Activated T-helper 17 cell treated with anti-CD3 and anti-CD28 coated beads, Interleukin-2, amount 50 U/mL, for 72 hours (primary cell): ENCODE data around the gene ZNF326. TPM values are rescaled to one million over a fixed set of nuclear protein-coding genes. Genes with fewer than 3 reads are reported as not detected.
"Not testable (repeated sequence)": the region's sequence is repeated elsewhere in the genome, so short reads cannot be mapped to it uniquely, and the experiment has no call there.

ENCODE experiments used
- ATAC-seq: fragments of 150-1000 bp; cut with Tn5 transposase; replicated peaks from 2 replicates; pipeline ENCODE4 v1.10.0; 2021; ENCODE audit warnings: mild to moderate bottlenecking, moderate library complexity
- H3K27ac Mint-ChIP-seq: one replicate; pipeline ENCODE4 v1.8.0; 2022; ENCODE audit warnings: mixed read lengths
- H3K27me3 Mint-ChIP-seq: one replicate; pipeline ENCODE4 v1.8.0; 2022; ENCODE audit warnings: mixed read lengths
- H3K36me3 Mint-ChIP-seq: one replicate; pipeline ENCODE4 v1.8.0; 2022; ENCODE audit warnings: low read depth, mild to moderate bottlenecking, mixed read lengths
- H3K4me1 Mint-ChIP-seq: one replicate; pipeline ENCODE4 v1.8.0; 2022; ENCODE audit warnings: mixed read lengths
- H3K4me3 Mint-ChIP-seq: one replicate; pipeline ENCODE4 v1.8.0; 2022; ENCODE audit warnings: mild to moderate bottlenecking, mixed read lengths
- H3K9me3 Mint-ChIP-seq: one replicate; pipeline ENCODE4 v1.8.0; 2022; ENCODE audit warnings: mixed read lengths
- total RNA-seq, 2 donors: library from RNA; stranded (reverse); gene quantifications; one replicate each; pipeline ENCODE4 v1.2.3, GENCODE V29; 2022

ZNF326 gene
- total RNA-seq, 2 donors from 2014 or later: 18.4 to 20.9 TPM

DNA sequence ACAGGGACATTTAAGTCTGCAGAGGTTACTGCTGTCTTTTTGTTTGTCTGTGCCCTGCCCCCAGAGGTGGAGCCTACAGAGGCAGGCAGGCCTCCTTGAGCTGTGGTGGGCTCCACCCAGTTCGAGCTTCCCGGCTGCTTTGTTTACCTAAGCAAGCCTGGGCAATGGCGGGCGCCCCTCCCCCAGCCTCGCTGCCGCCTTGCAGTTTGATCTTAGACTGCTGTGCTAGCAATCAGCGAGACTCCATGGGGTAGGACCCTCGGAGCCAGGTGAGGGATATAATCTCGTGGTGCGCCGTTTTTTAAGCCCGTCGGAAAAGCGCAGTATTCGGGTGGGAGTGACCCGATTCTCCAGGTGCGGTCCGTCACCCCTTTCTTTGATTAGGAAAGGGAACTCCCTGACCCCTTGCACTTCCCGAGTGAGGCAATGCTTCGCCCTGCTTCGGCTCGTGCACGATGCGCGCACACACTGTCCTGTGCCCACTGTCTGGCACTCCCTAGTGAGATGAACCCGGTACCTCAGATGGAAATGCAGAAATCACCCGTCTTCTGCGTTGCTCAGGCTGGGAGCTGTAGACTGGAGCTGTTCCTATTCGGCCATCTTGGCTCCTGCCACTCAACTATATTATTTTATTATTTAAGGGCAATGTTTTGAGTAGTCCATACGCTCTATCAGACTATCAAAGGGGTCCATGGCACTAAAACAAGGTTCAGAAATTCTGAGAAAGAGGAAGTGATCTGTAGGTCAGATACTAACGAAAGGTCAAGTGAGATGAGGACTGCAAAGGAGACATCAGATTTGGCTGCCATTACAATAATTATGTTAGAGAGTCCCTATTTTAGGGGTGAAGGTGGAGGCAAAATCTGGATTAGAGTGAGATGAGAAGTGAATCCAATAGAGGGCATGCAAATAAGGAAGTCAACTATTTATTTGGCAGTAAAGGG is 68.1 kb downstream of the ZNF326 start:
- not testable (repeated sequence) for H3K27ac Mint-ChIP-seq, H3K36me3 Mint-ChIP-seq, H3K9me3 Mint-ChIP-seq, H3K4me1 Mint-ChIP-seq, H3K4me3 Mint-ChIP-seq, ATAC-seq
- peaks cover 16% of the 10 kb centered on the region for H3K27me3 Mint-ChIP-seq

DNA sequence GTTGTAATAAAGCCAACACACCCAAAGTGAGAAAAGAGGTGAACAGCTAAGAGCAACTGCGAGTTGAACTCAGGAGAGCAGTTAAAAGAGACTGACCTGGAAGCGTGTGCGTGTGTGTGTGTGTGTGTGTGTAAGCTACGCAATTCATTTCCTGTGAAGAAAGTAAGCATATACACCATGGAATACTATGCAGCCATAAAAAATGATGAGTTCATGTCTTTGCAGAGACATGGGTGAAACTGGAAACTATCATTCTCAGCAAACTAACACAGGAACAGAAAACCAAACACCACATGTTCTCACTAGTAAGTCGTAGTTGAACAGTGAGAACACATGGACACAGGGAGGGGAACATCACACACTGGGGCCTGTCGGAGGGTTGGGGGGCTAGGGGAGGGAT is 69.2 kb downstream of the ZNF326 start:
- not testable (repeated sequence) for ATAC-seq, H3K4me3 Mint-ChIP-seq, H3K27ac Mint-ChIP-seq, H3K36me3 Mint-ChIP-seq, H3K4me1 Mint-ChIP-seq, H3K9me3 Mint-ChIP-seq
- H3K27me3 Mint-ChIP-seq: peaks cover 16% of the 10 kb centered on the region

DNA sequence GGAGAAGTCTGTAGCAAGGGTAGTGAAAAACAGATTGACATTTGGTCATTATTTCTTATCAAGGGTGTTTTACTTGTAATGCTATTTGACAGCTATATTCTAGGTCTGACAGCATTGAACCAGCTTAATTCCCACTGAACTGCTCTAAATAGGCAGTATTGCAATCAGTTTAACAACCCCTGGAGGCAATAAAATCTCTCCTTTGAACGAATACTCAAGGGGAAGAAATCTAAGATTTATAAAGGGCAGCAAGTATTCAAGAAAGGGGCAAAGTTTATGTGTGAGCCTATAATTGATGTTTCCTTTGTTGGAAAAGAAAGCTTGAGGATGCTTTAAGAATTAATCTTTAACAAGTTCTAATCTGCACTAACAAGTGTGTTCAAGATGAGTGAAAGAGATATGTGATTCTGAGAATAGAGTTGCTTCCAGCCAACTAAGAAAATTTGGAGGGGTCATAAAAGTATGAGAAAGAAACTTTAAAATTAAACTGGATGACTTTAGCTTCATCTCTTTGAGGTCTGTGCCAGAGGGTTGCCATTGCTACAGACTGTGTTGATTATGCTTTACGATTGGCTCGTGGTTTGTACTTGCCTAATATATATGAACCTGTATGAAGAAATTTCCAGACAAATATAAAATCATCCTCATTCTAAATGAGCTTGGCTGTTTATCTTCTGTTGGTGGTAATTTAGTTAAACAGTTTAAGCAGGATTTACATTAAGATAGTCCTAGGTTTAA is 72.5 kb downstream of the ZNF326 start:
- Mint-ChIP-seq H3K4me1 (no peaks in the 10 kb centered on the region), H3K27ac (no peak overlapping the region), H3K4me3 (no peak overlapping the region), H3K36me3 (no peaks in the 10 kb centered on the region), H3K27me3 (peaks cover 29% of the 10 kb centered on the region), H3K9me3 (peaks cover 9% of the 10 kb centered on the region)
- no peak for ATAC-seq

DNA sequence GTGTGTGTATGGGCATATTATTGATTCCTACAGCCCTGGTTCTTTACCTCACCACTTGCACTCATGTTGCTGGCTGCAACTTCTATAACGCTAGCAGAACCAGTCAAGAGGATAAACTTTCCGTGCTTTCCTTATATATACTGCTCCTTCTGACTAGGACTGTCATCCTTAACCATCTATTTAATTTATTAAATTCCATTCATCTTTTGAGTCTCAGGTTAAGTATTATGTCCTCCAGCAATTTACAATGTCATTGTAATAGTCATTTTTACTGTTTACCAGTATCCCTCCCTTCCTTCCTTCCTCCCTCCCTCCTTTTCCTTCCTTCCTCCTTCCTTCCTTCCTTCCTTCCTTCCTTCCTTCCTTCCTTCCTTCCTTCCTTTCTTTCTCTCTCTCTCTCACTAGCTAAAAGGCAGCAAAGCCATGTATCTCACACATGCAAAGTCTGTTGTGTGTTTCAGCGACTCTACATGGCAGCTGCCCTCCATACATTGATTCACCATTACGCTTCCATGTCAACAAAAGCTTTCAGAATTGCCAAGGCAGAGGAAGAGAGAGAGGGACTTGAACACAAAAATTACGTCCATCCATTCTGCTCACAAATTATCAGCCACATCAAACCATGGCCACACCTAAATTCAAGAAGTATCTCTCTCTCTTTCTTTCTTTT is 73.8 kb downstream of the ZNF326 start:
- H3K36me3 Mint-ChIP-seq: no peaks in the 10 kb centered on the region
- ATAC-seq: no peak
- peaks cover 3% of the 10 kb centered on the region for H3K9me3 Mint-ChIP-seq
- H3K4me3 Mint-ChIP-seq: no peak overlapping the region
- peaks cover 29% of the 10 kb centered on the region for H3K27me3 Mint-ChIP-seq
- H3K4me1 Mint-ChIP-seq: no peaks in the 10 kb centered on the region
- no peak overlapping the region for H3K27ac Mint-ChIP-seq

DNA sequence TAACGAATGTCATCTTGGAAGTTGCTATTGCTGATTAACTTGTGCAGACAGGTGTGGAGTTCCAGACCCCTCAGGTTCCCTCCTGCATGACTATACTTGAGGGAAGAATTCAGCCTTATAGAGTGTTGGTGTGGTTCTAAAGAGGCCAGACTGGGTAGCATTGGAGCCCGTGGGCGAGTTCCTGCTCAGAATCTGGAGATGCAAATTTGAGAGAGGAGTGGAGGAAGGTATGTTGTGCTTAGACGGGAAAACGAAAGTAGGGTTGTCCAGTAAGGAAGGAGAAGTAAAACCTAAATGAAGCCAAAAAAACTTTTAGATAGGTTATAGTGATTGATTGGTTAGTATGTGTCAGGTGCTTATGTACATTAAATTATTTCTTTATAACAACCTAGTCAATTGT is 79.2 kb downstream of the ZNF326 start:
- Mint-ChIP-seq H3K4me3 (no peak overlapping the region), H3K36me3 (no peaks in the 10 kb centered on the region), H3K4me1 (no peaks in the 10 kb centered on the region), H3K27ac (no peak overlapping the region), H3K9me3 (no peaks in the 10 kb centered on the region), H3K27me3 (peaks cover 18% of the 10 kb centered on the region)
- ATAC-seq: no peak

DNA sequence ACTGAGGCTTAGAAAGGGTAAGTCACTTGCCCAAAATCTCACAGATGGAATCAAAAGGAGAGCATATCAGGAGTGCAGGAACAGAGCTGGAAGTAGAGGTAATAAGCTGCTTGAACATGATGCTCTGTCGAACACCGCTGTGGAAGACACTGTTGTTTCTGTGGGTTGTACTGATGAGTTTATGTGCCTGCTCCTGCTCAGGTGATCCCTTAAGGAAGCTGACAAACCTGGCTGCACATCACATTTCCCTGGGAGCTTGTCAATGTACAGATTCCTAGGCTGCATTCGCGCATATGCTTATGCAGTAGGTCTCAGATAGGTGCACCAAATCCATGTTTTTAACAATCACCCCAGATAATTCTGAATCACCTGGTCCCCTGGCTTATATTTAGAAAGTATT is 79.7 kb downstream of the ZNF326 start:
- H3K27me3 Mint-ChIP-seq: peaks cover 18% of the 10 kb centered on the region
- no peaks in the 10 kb centered on the region for H3K4me1 Mint-ChIP-seq
- no peak overlapping the region for H3K27ac Mint-ChIP-seq
- no peak overlapping the region for H3K4me3 Mint-ChIP-seq
- H3K36me3 Mint-ChIP-seq: no peaks in the 10 kb centered on the region
- ATAC-seq: no peak
- no peaks in the 10 kb centered on the region for H3K9me3 Mint-ChIP-seq

DNA sequence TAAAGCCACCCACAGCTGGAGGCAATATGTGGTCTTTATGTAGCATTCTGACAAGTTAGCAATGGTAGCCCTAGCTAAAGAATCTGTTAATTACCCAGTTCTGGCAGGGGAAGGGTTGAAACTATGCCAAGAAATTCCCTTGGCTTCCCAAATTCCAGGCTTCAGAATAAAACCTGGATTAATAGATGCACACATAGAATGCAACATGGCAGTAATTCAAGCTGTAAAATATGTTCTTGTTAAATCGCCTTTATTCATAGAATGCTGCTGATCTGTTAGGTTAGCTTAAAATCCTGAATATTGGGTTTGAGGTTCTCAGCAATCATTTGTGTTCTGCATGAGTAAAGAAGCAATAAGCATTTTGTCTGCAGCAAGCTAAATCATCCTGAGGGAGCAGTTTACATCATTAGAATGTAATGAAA is 80.1 kb downstream of the ZNF326 start:
- no peak for ATAC-seq
- Mint-ChIP-seq H3K27me3 (peaks cover 18% of the 10 kb centered on the region), H3K4me3 (no peak overlapping the region), H3K27ac (no peak overlapping the region), H3K36me3 (no peaks in the 10 kb centered on the region), H3K4me1 (no peaks in the 10 kb centered on the region), H3K9me3 (no peaks in the 10 kb centered on the region)

DNA sequence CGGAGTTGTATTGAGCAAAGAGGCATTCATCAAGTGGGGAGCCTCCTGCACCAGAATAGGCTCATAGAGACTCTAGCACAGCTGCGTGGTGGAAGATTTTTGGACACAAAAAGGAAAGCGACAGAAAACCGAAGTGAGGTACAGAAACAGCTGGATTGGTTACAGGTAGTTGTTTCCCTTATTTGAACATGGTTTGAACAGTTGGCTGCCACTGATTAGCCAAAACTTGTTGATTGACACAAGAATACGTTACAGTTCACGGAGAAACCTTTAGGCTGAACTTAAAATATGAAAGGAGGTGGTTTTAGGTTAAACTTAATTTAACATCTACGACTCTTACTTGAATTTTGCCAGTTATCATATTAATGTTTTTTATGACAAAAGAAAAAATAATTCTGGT is 89.1 kb downstream of the ZNF326 start:
- no peaks in the 10 kb centered on the region for H3K4me1 Mint-ChIP-seq
- H3K36me3 Mint-ChIP-seq: no peaks in the 10 kb centered on the region
- ATAC-seq: no peak
- H3K27me3 Mint-ChIP-seq: peaks cover 28% of the 10 kb centered on the region
- no peaks in the 10 kb centered on the region for H3K9me3 Mint-ChIP-seq
- no peak overlapping the region for H3K4me3 Mint-ChIP-seq
- H3K27ac Mint-ChIP-seq: no peak overlapping the region

Other genes with a start within 250 kb of the ZNF326 start
- gene LRRC8D, start 174.1 kb upstream of the ZNF326 start, total RNA-seq: 10 to 100 TPM; 15.2 to 24.0 TPM